Measurements from ENCODE around the gene NTSR1.

GRCh38 chr20:62728028-62728780 lies 19.6 kb downstream of the NTSR1 start:
- TF ChIP-seq REST (IDR thresholded peaks at IDR 0.05; ENCODE audit: insufficient read depth in 1 of 2, low read depth in 2 of 2, low read length in 2 of 2) = no peak
- no peak for TF ChIP-seq POLR2AphosphoS5 (IDR thresholded peaks at IDR 0.05; ENCODE audit: low read depth, low read length)
- no peak for TF ChIP-seq TAF1 (IDR thresholded peaks at IDR 0.05; ENCODE audit: borderline replicate concordance, insufficient read depth, low read length)
- no peak for TF ChIP-seq SIN3A (IDR thresholded peaks at IDR 0.05; ENCODE audit: borderline replicate concordance, insufficient read depth, low read length)
- no peak for TF ChIP-seq FOXP2 (optimal IDR thresholded peaks at IDR 0.05; ENCODE audit: borderline replicate concordance, extremely low read depth, extremely low read length, insufficient read depth)
